Thoracic aorta (tissue), 2 donors: Measurements from ENCODE around the gene UBASH3B. TPM values are rescaled to one million over a fixed set of nuclear protein-coding genes. Genes with fewer than 3 reads are reported as not detected.

ENCODE experiments used
- ATAC-seq: fragments of 150-250 bp; one replicate; pipeline ENCODE4 v1.8.0; 2017; ENCODE audit warnings: low read depth; ENCODE audit not compliant: insufficient number of reproducible peaks, low FRiP score
- DNase-seq: peaks from one replicate; pipeline ENCODE4 v3.0.0-alpha.2; 2020; ENCODE audit warnings: low spot score
- H3K27ac ChIP-seq, 2 donors: fragments of 200-600 bp; sonication (generic); 1 replicate in 1 of 2; 2 replicates in 1 of 2; pipeline ENCODE4 v1.5.1; 2016; ENCODE audit warnings: mild to moderate bottlenecking in 2 of 2, moderate library complexity in 2 of 2
- H3K27me3 ChIP-seq: fragments of 200-600 bp; sonication (generic); replicated peaks from 2 replicates; pipeline ENCODE4 v1.6.0; 2016; ENCODE audit warnings: mild to moderate bottlenecking; ENCODE audit not compliant: insufficient read depth
- H3K36me3 ChIP-seq: fragments of 200-600 bp; sonication (generic); one replicate; pipeline ENCODE4 v1.5.1; 2016
- H3K4me1 ChIP-seq, 2 donors: fragments of 200-600 bp; sonication (generic); 1 replicate in 1 of 2; 2 replicates in 1 of 2; pipeline versions ENCODE4 v1.5.1 to v1.6.0; 2016; ENCODE audit warnings: low read depth in 2 of 2, mild to moderate bottlenecking in 1 of 2; ENCODE audit not compliant: control insufficient read depth in 1 of 2
- H3K4me3 ChIP-seq: fragments of 200-600 bp; sonication (generic); 2 replicates; pipeline ENCODE4 v1.5.1; 2016; ENCODE audit warnings: mild to moderate bottlenecking
- H3K9me3 ChIP-seq: fragments of 200-600 bp; sonication (generic); 2 replicates; pipeline ENCODE4 v1.5.1; 2016
- CTCF ChIP-seq: fragments of 200-600 bp; sonication (generic); IDR thresholded peaks from one replicate; pipeline ENCODE4 v1.5.1; 2019; ENCODE audit warnings: antibody characterized with exemption
- total RNA-seq, 2 donors: library from RNA; depleted of rRNA; stranded (reverse); fragments of >200 nt; gene quantifications; one replicate each; pipeline versions ENCODE4 v1.1.0 to v1.2.3, GENCODE V29; 2016

Gene UBASH3B
- total RNA-seq, 2 donors from 2014 or later, result 6.1 to 12.3 TPM

- Histone ChIP-seq H3K27ac (no peak overlapping the region), H3K9me3 (no peaks in the 10 kb centered on the region), H3K4me1 (no peaks in the 10 kb centered on the region), H3K4me3 (no peak overlapping the region), H3K36me3 (no peaks in the 10 kb centered on the region), H3K27me3 (no peaks in the 10 kb centered on the region)
- no peak for ATAC-seq
- TF ChIP-seq CTCF, result no peak
- no peak for DNase-seq
These were observed 188.0 kb downstream of the UBASH3B start for GRCh38 chr11:122843281-122844141.

GRCh38 chr11:122847466-122847865 is 191.9 kb downstream of the UBASH3B start:
- Histone ChIP-seq H3K27ac (no peak overlapping the region), H3K4me3 (no peak overlapping the region), H3K9me3 (no peaks in the 10 kb centered on the region), H3K27me3 (no peaks in the 10 kb centered on the region), H3K36me3 (no peaks in the 10 kb centered on the region), H3K4me1 (no peaks in the 10 kb centered on the region)
- ATAC-seq (no peak), DNase-seq (no peak)
- no peak for TF ChIP-seq CTCF

GRCh38 chr11:122848186-122848585 is 192.7 kb downstream of the UBASH3B start:
- H3K4me1 ChIP-seq, result no peaks in the 10 kb centered on the region
- TF ChIP-seq CTCF, result no peak
- no peaks in the 10 kb centered on the region for H3K36me3 ChIP-seq
- no peaks in the 10 kb centered on the region for H3K9me3 ChIP-seq
- no peak overlapping the region for H3K27ac ChIP-seq
- ATAC-seq, result no peak
- no peak overlapping the region for H3K4me3 ChIP-seq
- no peak for DNase-seq
- no peaks in the 10 kb centered on the region for H3K27me3 ChIP-seq

GRCh38 chr11:122850076-122850631 is 194.6 kb downstream of the UBASH3B start:
- no peaks in the 10 kb centered on the region for H3K27me3 ChIP-seq
- no peaks in the 10 kb centered on the region for H3K4me1 ChIP-seq
- H3K27ac ChIP-seq, result no peak overlapping the region
- H3K9me3 ChIP-seq, result no peaks in the 10 kb centered on the region
- no peaks in the 10 kb centered on the region for H3K36me3 ChIP-seq
- DNase-seq, result no peak
- H3K4me3 ChIP-seq, result no peak overlapping the region
- no peak for TF ChIP-seq CTCF
- ATAC-seq, result no peak

GRCh38 chr11:122851366-122851966 is 195.9 kb downstream of the UBASH3B start:
- TF ChIP-seq CTCF, result no peak
- DNase-seq (no peak), ATAC-seq (no peak)
- Histone ChIP-seq H3K36me3 (no peaks in the 10 kb centered on the region), H3K27ac (no peak overlapping the region), H3K4me1 (no peaks in the 10 kb centered on the region), H3K9me3 (no peaks in the 10 kb centered on the region), H3K27me3 (no peaks in the 10 kb centered on the region), H3K4me3 (no peak overlapping the region)
